ENCODE data around the gene ADD1.
A peak's percentile ranks its signal among the peaks of the same experiment; 100 is the strongest.

ADD1 gene

GRCh38 chr4:2843263-2843940 lies at the start of gene ADD1:
ADD1 (plus strand) TSS chr4:2843844; CDS start chr4:2875916, 32,072 bp downstream.
- DNase-seq (ENCODE audit: low read depth in 2 of 2): peak; percentile 81 to 86

- no peak for DNase-seq (ENCODE audit: low read depth in 2 of 2)
Measured at GRCh38 chr4:2794486-2795299, 49.0 kb upstream of the ADD1 start.

- DNase-seq (ENCODE audit: low read depth in 2 of 2): no peak
Measured at GRCh38 chr4:2795300-2795892, 48.2 kb upstream of the ADD1 start.

- no peak for DNase-seq (ENCODE audit: low read depth in 2 of 2)
Measured at GRCh38 chr4:2795893-2796848, 47.5 kb upstream of the ADD1 start.

GRCh38 chr4:2796849-2797544 lies 46.6 kb upstream of the ADD1 start:
- DNase-seq (ENCODE audit: low read depth in 2 of 2): no peak

- peak in 1 of 2 donors; percentile 54 for DNase-seq (ENCODE audit: low read depth in 2 of 2)
Measured at GRCh38 chr4:2797545-2798305, 45.9 kb upstream of the ADD1 start.

GRCh38 chr4:2798399-2799223 lies 45.0 kb upstream of the ADD1 start:
- DNase-seq (ENCODE audit: low read depth in 2 of 2): peak in 1 of 2 donors; percentile 40

GRCh38 chr4:2799224-2799911 lies 44.3 kb upstream of the ADD1 start:
- DNase-seq (ENCODE audit: low read depth in 2 of 2): no peak

- DNase-seq (ENCODE audit: low read depth in 2 of 2): no peak
Measured at GRCh38 chr4:2799971-2800690, 43.5 kb upstream of the ADD1 start.

- no peak for DNase-seq (ENCODE audit: low read depth in 2 of 2)
Measured at GRCh38 chr4:2800691-2801596, 42.7 kb upstream of the ADD1 start.

GRCh38 chr4:2802618-2803531 lies 40.8 kb upstream of the ADD1 start:
- no peak for DNase-seq (ENCODE audit: low read depth in 2 of 2)

GRCh38 chr4:2803624-2804448 lies 39.8 kb upstream of the ADD1 start:
- no peak for DNase-seq (ENCODE audit: low read depth in 2 of 2)

- no peak for DNase-seq (ENCODE audit: low read depth in 2 of 2)
Measured at GRCh38 chr4:2804449-2804972, 39.1 kb upstream of the ADD1 start.

- DNase-seq (ENCODE audit: low read depth in 2 of 2): no peak
Measured at GRCh38 chr4:2804973-2805501, 38.6 kb upstream of the ADD1 start.

All from stimulated activated CD8-positive, alpha-beta memory T cell treated with anti-CD3 and anti-CD28 coated beads, Interleukin-7, amount 100 ng/mL, for 4 hours (primary cell).